ENCODE results near the gene ABCE1.
A peak's percentile ranks its signal among the peaks of the same experiment; 100 is the strongest.

ABCE1 gene

GRCh38 chr4:145177511-145177905 is 79.4 kb downstream of the ABCE1 start:
- peak; percentile 65 for DNase-seq (ENCODE audit: low spot score)

GRCh38 chr4:145177906-145178538 is 79.9 kb downstream of the ABCE1 start:
- peak; percentile 79 for DNase-seq (ENCODE audit: low spot score)

GRCh38 chr4:145178740-145179280 is 80.7 kb downstream of the ABCE1 start:
- peak; percentile 10 for DNase-seq (ENCODE audit: low spot score)
